BJ (cell line): ENCODE measurements around the gene ENTPD2. TPM values are rescaled to one million over a fixed set of nuclear protein-coding genes. Genes with fewer than 3 reads are reported as not detected.

ENCODE experiments used
- CTCF ChIA-PET: fragments of 350-600 bp; formaldehyde crosslinking; extraction: SDS; loops from one replicate; lab custom pipeline; 2021; ENCODE audit warnings: antibody characterized with exemption, inconsistent platforms; lab: Yijun Ruan, JAX
- POLR2A ChIA-PET: fragments of 300-600 bp; sonication (Branson Sonifier 250); formaldehyde crosslinking; extraction: SDS; loops from one replicate; lab custom pipeline; 2021; ENCODE audit warnings: antibody characterized with exemption; lab: Charles Lee
- DNase-seq: peaks from one replicate; pipeline ENCODE4 v3.0.0-alpha.2; 2011; ENCODE audit warnings: low read depth
- H3K27me3 ChIP-seq: 2 replicates; pipeline ENCODE4 v1.6.0; 2011; ENCODE audit warnings: low read length; ENCODE audit not compliant: control insufficient read depth, insufficient read depth
- H3K36me3 ChIP-seq: 2 replicates; pipeline ENCODE4 v1.5.1; 2011; ENCODE audit warnings: low read length; ENCODE audit not compliant: control insufficient read depth, insufficient read depth
- H3K4me3 ChIP-seq: 2 replicates; pipeline ENCODE4 v1.5.1; 2011; ENCODE audit warnings: low read depth, mild to moderate bottlenecking, control low read depth, low read length
- polyA plus RNA-seq: library from polyadenylated mRNA; depleted of rRNA; stranded (reverse); fragments of >200 nt; gene quantifications from 2 replicates; pipeline ENCODE4 v1.2.3, GENCODE V29; 2011
- TF ChIP-seq, protein P1 (sequence below): IDR thresholded peaks from 2 replicates; pipeline ENCODE4 v1.5.1; 2011; ENCODE audit warnings: low read depth, mild to moderate bottlenecking, control low read depth, inconsistent platforms, low read length, moderate library complexity; ENCODE audit not compliant: insufficient read depth

Gene ENTPD2
- polyA plus RNA-seq, 1 experiment = not detected

- ChIA-PET CTCF (interaction anchor here (1.0 to 1.2 kb wide), 2 partner anchors 18 to 20 kb away, joined by 3 read pairs; no protein-coding TSS in a partner anchor), POLR2A (no interaction called here)
- no peak overlapping the region for H3K4me3 ChIP-seq
- TF ChIP-seq, protein P1, sequence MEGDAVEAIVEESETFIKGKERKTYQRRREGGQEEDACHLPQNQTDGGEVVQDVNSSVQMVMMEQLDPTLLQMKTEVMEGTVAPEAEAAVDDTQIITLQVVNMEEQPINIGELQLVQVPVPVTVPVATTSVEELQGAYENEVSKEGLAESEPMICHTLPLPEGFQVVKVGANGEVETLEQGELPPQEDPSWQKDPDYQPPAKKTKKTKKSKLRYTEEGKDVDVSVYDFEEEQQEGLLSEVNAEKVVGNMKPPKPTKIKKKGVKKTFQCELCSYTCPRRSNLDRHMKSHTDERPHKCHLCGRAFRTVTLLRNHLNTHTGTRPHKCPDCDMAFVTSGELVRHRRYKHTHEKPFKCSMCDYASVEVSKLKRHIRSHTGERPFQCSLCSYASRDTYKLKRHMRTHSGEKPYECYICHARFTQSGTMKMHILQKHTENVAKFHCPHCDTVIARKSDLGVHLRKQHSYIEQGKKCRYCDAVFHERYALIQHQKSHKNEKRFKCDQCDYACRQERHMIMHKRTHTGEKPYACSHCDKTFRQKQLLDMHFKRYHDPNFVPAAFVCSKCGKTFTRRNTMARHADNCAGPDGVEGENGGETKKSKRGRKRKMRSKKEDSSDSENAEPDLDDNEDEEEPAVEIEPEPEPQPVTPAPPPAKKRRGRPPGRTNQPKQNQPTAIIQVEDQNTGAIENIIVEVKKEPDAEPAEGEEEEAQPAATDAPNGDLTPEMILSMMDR = no peak
- H3K36me3 ChIP-seq = peaks cover 8% of the 10 kb centered on the region
- no peak for DNase-seq
- H3K27me3 ChIP-seq = no peaks in the 10 kb centered on the region
Measured at GRCh38 chr9:137009217-137009616, 44.6 kb downstream of the ENTPD2 start.

GRCh38 chr9:137008312-137008711, 45.5 kb downstream of the ENTPD2 start:
- ChIA-PET POLR2A (no interaction called here), CTCF (interaction anchor here (1.0 to 2.3 kb wide), 2 partner anchors 12 to 21 kb away, joined by 3 to 9 read pairs; partner anchors contain the start of gene ABCA2)
- DNase-seq = no peak
- TF ChIP-seq, protein P1 = no peak
- no peaks in the 10 kb centered on the region for H3K27me3 ChIP-seq
- peaks cover 8% of the 10 kb centered on the region for H3K36me3 ChIP-seq
- no peak overlapping the region for H3K4me3 ChIP-seq

GRCh38 chr9:137007816-137008270, 46.0 kb downstream of the ENTPD2 start:
- Histone ChIP-seq H3K27me3 (no peaks in the 10 kb centered on the region), H3K4me3 (no peak overlapping the region), H3K36me3 (peaks cover 8% of the 10 kb centered on the region)
- ChIA-PET POLR2A (interaction anchor here (0.5 kb wide), 1 partner anchor 9 kb away, joined by 3 read pairs; no protein-coding TSS in a partner anchor), CTCF (interaction anchor here (0.8 to 2.3 kb wide), 4 partner anchors 9 to 56 kb away, joined by 3 to 9 read pairs (median 3); partner anchors contain the start of gene ABCA2)
- no peak for DNase-seq
- TF ChIP-seq, protein P1 = no peak

- CTCF ChIA-PET = interaction anchor here (0.8 to 2.3 kb wide), 4 partner anchors 10 to 57 kb away, joined by 3 to 9 read pairs (median 3); partner anchors contain the start of gene ABCA2
- TF ChIP-seq, protein P1 = no peak
- peaks cover 7% of the 10 kb centered on the region for H3K36me3 ChIP-seq
- no peak for DNase-seq
- H3K27me3 ChIP-seq = no peaks in the 10 kb centered on the region
- no peak overlapping the region for H3K4me3 ChIP-seq
- POLR2A ChIA-PET = interaction anchor here (0.5 kb wide), 1 partner anchor 8 kb away, joined by 3 read pairs; no protein-coding TSS in a partner anchor
Measured at GRCh38 chr9:137007108-137007815, 46.6 kb downstream of the ENTPD2 start.

DNA sequence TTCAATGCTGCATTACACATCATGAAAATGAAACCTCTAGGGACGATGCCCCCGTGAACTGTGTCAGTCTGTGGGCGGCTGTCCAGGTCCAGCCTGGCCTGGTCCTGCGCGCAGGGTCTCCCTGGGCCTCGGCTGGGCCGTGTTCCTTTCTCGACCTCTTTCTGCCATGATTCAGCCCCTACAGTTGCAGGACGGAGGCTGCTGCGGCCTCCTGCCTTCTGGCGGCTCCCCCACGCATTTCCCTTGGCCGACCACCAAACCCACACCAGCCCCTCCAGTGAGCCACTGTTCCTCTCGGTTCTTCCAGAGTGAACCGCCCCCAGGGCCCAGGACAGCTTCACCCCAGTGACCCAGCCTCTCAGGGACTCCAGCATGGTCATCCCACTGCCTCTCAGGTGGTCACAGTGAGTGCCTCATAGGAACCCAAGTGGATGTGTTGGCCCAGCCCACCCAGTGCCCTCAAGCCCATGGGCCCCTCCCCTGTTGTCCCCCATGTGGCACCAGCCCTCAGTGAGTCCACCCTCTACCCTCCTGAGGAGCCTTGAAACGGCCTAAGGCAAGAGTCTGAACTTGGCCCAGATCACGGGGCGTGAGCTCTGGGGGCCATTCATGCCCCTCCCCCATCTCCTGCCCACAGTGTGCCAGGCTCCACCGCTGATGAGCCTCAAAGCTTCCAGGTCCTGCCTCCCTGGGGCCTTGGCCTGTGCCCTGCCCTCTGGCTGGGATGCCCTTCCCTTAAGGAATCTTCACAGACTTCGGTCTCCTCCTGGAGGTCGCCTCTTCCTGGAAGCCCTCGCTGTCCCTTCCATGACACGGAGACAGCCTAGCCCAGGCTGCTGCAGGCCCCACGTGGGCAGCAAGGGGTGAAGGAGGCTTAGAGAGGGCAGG, 47.5 kb downstream of the ENTPD2 start:
- Histone ChIP-seq H3K36me3 (peaks cover 6% of the 10 kb centered on the region), H3K4me3 (no peak overlapping the region), H3K27me3 (no peaks in the 10 kb centered on the region)
- POLR2A ChIA-PET = no interaction called here
- no peak for DNase-seq
- CTCF ChIA-PET = interaction anchor here (1.2 to 4.9 kb wide), 3 partner anchors 23 to 57 kb away, joined by 3 to 18 read pairs (median 9); partner anchors contain the start of gene ABCA2
- TF ChIP-seq, protein P1 = no peak
